Amniotic stem cell (primary cell): Measurements from ENCODE around the gene SERPIND1.
"Not testable (repeated sequence)": the region's sequence is repeated elsewhere in the genome, so short reads cannot be mapped to it uniquely, and the experiment has no call there.

Source experiments
- DNase-seq: peaks from one replicate; lab custom pipeline; 2025; lab: John Stamatoyannopoulos, UW

SERPIND1 gene, protein sequence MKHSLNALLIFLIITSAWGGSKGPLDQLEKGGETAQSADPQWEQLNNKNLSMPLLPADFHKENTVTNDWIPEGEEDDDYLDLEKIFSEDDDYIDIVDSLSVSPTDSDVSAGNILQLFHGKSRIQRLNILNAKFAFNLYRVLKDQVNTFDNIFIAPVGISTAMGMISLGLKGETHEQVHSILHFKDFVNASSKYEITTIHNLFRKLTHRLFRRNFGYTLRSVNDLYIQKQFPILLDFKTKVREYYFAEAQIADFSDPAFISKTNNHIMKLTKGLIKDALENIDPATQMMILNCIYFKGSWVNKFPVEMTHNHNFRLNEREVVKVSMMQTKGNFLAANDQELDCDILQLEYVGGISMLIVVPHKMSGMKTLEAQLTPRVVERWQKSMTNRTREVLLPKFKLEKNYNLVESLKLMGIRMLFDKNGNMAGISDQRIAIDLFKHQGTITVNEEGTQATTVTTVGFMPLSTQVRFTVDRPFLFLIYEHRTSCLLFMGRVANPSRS

DNA sequence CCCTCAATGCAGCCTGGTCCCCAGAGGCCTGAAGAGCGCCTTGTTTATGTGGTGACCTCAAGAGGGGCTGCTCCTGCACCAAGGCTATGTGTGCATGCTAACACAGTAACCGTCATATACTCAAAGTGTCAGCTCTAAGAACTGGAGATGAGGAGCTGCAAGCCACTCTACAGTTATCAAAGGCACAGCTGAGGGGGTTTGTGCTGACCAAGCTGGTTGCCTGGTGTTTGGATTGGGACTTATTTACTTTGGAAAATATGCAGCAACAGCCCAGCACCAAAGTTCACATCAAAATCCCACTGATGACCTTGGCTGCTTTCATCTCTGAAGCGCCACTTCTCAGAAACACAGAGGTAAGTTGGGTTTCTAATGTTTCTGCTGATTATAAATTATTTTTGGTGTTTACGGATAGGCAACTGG lies at the start of gene SERPIND1:
Gene SERPIND1 (plus strand): TSS at position 321 of the 420 bp plus-strand sequence. CDS start 5,200 bp downstream, outside the sequence.
- no peak for DNase-seq

DNA sequence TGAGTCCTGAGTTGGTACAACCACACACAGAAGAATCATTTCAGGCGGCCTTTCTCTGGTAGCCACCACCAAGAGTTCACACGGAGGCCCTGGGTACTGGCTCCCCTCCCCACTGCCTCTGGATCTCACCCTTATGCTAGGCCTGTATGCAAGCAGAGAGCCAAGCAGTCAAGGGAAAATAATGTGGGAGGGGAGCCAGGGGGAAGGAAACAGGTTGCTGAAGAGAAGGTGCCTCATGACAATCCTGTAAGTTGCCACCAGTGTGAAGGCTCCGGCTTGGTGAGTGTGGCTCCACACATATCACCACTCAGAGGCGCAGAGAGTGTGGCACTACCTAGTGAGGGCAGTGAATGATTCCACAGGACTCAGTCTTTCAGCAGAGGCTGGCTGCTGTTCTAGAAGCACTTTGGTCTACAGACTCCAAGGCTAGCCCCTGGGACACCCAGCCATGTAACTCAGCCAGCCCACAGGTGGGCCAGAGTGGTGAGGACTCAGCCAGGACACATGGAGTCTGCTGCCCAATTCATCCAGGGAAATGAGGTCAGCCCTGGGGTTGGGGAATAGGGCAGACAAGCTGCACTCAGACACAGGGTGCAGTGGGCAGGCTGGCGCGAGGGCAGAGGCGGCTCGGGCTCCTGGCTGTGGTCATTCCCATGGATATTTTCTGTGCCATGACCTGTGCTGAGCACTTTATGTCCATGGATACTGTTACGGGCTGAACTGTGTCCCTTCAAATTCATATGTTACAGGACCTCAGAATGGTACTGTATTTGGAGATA lies 49.0 kb upstream of the SERPIND1 start:
- no peak for DNase-seq

- DNase-seq, result no peak
Measured at GRCh38 chr22:20725987-20726558, 47.8 kb upstream of the SERPIND1 start.

DNA sequence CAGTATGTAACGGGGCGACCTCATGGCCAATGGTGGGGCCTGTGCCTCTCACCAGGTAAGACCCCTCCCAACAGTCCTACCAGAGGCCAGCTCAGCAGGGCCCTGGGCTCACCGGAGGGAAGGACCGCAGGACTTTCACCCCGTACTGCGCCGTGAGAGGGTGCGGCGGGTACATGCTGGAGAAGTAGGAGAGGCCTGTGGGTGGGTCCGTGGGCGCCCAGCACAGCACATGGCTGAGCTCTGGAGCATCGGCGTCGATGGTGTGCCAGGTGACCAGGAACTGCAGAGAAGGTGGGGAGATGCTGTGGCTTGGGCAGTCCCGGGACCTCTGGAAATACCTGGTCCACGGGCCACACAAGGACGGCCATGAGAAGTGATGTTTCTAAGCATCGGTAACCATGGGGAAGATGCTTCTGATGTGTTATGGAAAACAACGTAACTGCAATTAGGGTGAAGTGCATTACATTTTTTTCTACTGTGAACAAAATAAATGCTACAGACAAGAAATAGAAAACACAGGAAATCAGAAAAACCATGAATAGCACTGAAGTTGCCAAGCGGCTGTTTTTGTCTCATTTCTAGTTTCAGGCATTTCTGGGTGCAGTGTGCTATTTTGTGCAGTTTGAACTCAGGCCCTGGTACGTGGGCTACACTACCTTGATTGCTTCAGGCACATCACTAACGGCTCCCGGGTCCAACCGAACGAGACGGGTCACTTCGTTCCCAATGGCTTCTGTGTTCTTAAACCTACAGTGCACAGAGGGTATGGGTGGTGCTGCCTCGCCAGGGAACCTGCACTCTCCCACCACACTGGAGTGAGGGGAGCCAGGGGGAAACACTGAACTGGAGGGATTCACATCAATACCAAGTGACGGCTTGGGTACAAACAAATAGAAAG lies 46.5 kb upstream of the SERPIND1 start:
- DNase-seq, result no peak

DNA sequence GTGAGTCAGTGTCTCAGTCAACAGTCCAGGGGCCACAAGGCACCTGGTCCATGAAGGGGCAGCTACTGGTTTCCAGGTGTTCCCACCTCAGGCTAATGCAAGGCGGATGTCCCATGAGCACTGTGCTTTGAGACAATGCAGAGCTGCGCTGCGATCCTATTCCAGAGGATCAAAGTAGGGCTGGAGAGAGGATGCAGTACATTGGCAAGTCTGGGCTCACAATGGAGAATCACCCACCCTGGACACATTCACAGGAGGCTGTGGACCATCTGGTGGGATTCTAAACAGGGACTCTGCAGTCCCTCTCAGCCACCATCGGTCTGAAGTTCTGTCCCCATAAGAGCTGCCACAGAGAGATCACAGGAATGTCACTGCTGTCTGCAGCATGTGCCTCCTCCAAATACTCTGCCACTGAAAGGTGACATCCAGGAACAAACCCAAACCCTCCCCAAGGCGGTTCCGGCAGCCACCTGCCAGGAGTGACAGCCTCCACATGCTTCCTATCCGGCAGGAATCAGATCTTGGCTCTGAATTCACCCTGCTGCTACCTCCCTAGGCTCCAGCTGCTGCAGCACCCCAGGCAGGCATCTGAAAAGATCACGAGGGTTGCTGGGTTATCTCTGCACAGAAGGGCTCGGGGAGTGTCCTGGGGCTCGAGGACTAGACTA lies 45.3 kb upstream of the SERPIND1 start:
- DNase-seq, result no peak

DNA sequence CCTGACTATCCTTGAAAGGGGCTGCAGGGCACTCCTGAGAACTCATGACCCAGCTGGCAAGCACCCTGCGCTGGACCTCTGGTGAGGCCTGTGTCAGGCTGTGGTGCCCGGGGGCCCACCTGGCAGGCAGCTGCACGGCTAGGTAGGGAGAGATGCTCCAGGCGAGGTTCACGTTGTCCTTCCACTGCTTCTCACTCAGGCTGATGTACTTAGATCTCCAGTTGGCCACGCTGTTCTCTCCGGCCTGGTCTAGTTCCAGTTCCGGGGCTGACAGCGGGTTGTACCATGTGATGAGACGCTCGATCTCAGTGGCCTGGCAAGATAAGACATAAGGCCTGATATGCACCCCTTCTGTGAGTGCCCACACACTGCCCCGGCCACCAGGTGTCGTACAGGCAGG lies 44.7 kb upstream of the SERPIND1 start:
- DNase-seq, result no peak

DNA sequence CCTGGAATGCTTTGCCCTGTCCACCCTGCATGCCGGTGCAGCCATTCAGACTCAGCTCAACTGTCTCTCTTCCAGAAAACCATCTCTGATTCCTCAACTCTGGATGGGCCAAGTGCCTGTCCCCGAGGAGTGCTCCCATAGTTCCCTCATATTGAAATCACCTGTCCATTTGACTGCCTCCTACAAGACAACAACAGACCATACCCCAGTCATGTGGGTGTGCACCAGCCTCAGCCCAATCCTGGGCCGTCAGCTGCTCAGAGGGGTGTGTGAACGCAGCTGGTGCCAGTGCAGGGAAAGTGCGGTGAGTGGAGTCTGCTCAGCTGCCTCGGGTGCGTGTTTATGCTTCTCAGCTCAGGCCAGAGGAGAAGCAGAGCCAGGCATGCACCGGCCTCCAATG lies 41.5 kb upstream of the SERPIND1 start:
- not testable (repeated sequence) for DNase-seq

DNA sequence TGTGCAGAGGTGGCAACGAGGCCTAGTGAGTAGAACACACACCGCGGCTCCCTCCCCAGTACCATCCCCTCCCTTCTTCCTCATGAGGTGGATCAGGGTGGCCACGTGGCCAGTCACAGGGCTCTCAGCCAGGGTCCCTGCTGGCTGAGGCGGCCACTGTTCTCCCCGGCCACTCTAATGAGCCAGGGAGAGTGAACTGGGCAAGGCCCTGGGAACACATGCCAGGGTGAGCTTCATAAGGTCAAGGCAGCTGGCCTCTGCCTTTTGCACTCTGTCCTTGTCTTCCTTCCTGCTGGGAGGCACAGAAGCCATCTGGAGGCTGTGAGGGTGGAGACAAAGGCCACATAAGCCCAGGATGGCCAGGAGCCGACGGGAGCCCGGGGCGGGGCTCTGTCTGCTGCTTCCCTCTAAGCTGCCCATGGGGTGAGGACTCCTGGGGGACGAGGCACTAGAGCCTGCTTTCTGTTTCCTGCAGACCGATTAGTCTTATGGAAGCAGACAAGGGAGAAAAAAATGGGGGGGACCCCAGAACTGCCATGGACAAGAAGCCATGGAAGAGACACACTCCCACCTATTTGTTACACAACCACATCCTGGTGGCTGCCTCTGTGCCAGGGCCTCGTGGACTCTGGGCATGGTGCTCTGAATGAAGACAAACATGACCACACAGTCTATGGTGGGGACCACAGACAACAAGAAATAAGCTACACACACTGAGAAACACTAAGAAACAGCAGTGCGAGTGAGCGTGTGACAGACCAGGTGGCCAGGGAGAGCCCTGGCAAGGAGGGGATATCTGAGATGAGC lies 38.4 kb upstream of the SERPIND1 start:
- not testable (repeated sequence) for DNase-seq

- DNase-seq, result not testable (repeated sequence)
Measured at GRCh38 chr22:20736891-20737290, 37.0 kb upstream of the SERPIND1 start.

DNA sequence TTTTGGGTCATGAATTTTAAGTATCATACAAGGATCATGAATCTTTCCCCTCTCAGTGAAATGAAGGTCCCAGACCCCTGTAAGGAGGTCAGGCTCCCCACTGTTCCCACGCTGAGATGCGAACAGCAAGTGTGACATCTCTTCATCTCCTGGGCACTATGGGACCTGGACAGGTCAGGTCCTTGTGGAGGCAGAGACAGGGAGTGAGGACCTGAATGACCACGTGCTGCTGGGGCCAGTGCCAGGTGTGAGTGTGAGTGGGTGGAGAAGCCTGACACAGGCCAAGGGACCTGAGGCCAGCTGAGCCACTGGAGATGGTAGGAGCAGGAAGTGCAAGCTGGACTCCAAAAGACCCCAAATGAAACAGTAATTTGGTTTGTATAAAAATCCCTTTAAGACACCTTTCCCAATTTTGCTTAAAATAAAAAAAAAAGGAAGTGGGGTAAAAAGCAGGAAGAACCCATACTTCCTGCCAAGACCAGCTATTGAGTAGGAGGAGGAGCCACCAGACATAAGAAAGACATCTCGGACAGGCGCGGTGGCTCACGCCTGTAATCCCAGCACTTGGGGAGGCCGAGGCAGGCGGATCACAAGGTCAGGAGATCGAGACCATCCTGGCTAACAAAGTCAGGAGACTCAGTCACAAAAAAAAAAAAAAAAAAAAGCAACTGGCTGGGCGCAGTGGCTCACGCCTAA lies 35.4 kb upstream of the SERPIND1 start:
- no peak for DNase-seq

GRCh38 chr22:20740222-20740951 lies 33.5 kb upstream of the SERPIND1 start:
- DNase-seq, result no peak

- DNase-seq, result no peak
Measured at GRCh38 chr22:20741008-20741633, 32.8 kb upstream of the SERPIND1 start.

DNA sequence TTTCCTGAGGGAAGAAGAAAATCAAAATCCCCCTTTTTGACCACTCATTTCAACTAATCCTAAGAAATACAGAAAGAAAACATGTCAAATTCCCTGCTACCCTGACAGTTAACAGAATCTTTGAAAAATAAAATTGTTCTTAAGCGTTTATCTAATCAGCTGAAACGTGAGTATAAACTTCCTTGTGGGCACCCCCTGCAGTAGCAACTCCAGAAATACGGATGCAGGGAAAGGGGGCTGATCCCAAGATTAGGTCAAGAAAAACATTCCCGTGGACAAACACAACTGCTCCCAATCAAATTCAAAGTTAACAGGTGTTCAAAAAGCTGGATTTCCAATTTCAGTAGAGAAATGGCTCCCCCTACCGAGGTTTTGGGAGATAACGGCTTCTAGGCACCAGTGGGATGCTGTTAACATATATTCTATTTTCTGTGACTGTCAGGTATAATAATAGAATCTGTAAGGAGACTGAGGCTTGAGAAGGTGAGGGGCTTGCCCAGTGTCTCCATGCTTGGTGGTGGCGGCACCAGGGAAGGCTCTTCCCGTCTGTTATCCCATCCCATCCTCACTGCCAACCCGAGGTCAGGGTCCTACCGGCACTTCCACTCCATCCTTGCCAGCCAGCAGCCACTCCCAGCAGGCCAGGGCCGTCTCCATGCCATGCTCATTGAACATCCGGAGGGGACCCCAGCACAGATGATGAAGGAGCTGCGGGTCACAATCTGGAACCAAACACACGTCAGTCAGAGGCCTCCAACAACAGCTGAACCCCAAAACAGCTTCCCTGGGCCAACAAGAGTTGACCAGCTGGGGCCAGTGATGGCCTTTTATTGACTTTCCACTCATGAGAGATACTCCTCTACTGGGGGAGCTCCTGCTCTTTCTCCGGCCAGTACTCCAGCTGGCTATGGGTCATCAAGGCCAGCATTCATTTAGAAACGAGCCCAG lies 32.0 kb upstream of the SERPIND1 start:
- no peak for DNase-seq

GRCh38 chr22:20742764-20743163 lies 31.1 kb upstream of the SERPIND1 start:
- DNase-seq, result no peak

DNA sequence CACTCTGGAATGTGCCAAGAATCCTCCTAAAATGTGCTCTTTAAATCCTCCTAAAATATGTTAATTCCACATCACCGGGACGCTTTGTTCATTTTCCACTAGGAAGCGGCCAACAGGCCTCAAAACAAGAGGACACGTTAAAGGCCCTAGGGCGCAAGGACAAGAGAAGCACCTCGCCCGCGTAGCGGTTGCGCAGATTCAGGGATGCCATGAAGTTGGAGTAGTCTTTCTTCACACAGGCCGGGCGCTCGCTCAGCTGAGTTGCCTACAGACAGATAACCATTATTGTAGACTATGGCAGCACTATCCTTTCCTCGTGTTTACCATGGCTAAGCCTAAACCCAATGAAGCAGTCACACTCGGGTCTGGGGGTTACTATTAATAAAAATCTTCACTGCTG lies 29.5 kb upstream of the SERPIND1 start:
- no peak for DNase-seq

DNA sequence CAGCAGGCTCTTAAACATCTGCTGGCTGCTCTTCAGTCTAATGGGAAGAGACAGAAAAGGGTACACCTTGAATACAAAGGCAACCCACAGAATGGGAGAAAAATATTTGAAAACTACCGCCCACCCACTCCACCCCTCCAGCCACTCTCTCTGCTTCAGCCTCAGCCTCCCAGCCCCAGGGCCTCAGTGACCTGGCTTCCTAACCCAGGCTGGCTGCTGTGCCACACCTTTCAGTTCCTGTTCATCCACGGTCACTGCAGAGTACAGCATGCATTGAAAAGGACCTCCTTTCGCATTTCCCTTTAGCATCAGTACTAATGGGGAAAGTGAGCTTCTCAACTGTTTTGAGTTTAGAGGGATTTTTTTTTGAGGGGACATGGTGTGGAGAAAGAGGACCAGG lies 28.8 kb upstream of the SERPIND1 start:
- no peak for DNase-seq
